Cardiac muscle cell (in vitro differentiated cells and primary cell): ENCODE data around the gene PSMC5. TPM values are rescaled to one million over a fixed set of nuclear protein-coding genes. Genes with fewer than 3 reads are reported as not detected.

Source experiments
- DNase-seq, 2 donors: peaks; one replicate each; pipeline versions ENCODE4 v3.0.0 to v3.0.0-alpha.2; 2010 to 2017; ENCODE audit warnings: low read depth in 1 of 2, low spot score in 1 of 2
- H3K27ac ChIP-seq: fragments of 200-600 bp; sonication (generic); 2 replicates; pipeline ENCODE4 v1.5.1; 2016
- H3K27me3 ChIP-seq: fragments of 200-600 bp; sonication (generic); 2 replicates; pipeline ENCODE4 v1.6.0; 2016; ENCODE audit warnings: control low read depth
- H3K36me3 ChIP-seq: fragments of 200-600 bp; sonication (generic); 2 replicates; pipeline ENCODE4 v1.5.1; 2016; ENCODE audit warnings: control low read depth
- H3K4me1 ChIP-seq: fragments of 200-600 bp; sonication (generic); 2 replicates; pipeline ENCODE4 v1.8.1; 2017; ENCODE audit warnings: low read depth, mild to moderate bottlenecking, mixed run types
- H3K4me3 ChIP-seq: fragments of 200-600 bp; sonication (generic); 2 replicates; pipeline ENCODE4 v1.5.1; 2016; ENCODE audit warnings: mild to moderate bottlenecking
- H3K9me3 ChIP-seq: fragments of 200-600 bp; sonication (generic); 2 replicates; pipeline ENCODE4 v1.5.1; 2017; ENCODE audit warnings: low read depth, mild to moderate bottlenecking, control low read depth
- CTCF ChIP-seq: IDR thresholded peaks from 2 replicates; pipeline ENCODE4 v1.5.1; 2012; ENCODE audit warnings: low read depth, mild to moderate bottlenecking, low read length
- polyA plus RNA-seq: library from polyadenylated mRNA; unstranded; fragments of >200 nt; fragmentation: Nextera tagmentation; extraction: Ambion mirVana; gene quantifications from 2 replicates; pipeline ENCODE4 v1.2.1, GENCODE V29; 2016
- total RNA-seq: library from RNA; depleted of rRNA; stranded (reverse); fragments of >200 nt; gene quantifications from 2 replicates; pipeline ENCODE4 v1.2.3, GENCODE V29; 2016

PSMC5 gene
- total and polyA plus RNA-seq, 2 experiments from 2014 or later, result 42.7 to 230 TPM

- Histone ChIP-seq H3K9me3 (no peaks in the 10 kb centered on the region), H3K4me3 (no peak overlapping the region), H3K36me3 (peaks cover 40% of the 10 kb centered on the region), H3K27ac (no peak overlapping the region), H3K27me3 (no peaks in the 10 kb centered on the region), H3K4me1 (peaks cover 8% of the 10 kb centered on the region)
- TF ChIP-seq CTCF, result no peak
- no peak for DNase-seq
Observed at GRCh38 chr17:63828936-63829335, 1.7 kb downstream of the PSMC5 start.

- Histone ChIP-seq H3K4me3 (no peak overlapping the region), H3K36me3 (peaks cover 35% of the 10 kb centered on the region), H3K27ac (no peak overlapping the region), H3K27me3 (no peaks in the 10 kb centered on the region), H3K4me1 (peaks cover 8% of the 10 kb centered on the region), H3K9me3 (no peaks in the 10 kb centered on the region)
- no peak for TF ChIP-seq CTCF
- no peak for DNase-seq
Observed at GRCh38 chr17:63830278-63830677, 3.0 kb downstream of the PSMC5 start.

- Histone ChIP-seq H3K36me3 (peaks cover 35% of the 10 kb centered on the region), H3K9me3 (no peaks in the 10 kb centered on the region), H3K27me3 (no peaks in the 10 kb centered on the region), H3K4me3 (no peak overlapping the region), H3K4me1 (peaks cover 5% of the 10 kb centered on the region), H3K27ac (no peak overlapping the region)
- TF ChIP-seq CTCF, result no peak
- DNase-seq, result no peak
Observed at GRCh38 chr17:63830904-63831491, 3.8 kb downstream of the PSMC5 start.

GRCh38 chr17:63831505-63831904 lies 4.3 kb downstream of the PSMC5 start:
- Histone ChIP-seq H3K4me1 (peaks cover 5% of the 10 kb centered on the region), H3K27me3 (no peaks in the 10 kb centered on the region), H3K4me3 (no peak overlapping the region), H3K27ac (peak overlapping the region; percentile 14), H3K36me3 (peaks cover 38% of the 10 kb centered on the region), H3K9me3 (no peaks in the 10 kb centered on the region)
- no peak for TF ChIP-seq CTCF
- DNase-seq, result no peak

GRCh38 chr17:63832014-63832413 lies 4.8 kb downstream of the PSMC5 start:
- no peak for DNase-seq
- no peaks in the 10 kb centered on the region for H3K27me3 ChIP-seq
- H3K4me3 ChIP-seq, result no peak overlapping the region
- H3K36me3 ChIP-seq, result peaks cover 38% of the 10 kb centered on the region
- no peaks in the 10 kb centered on the region for H3K9me3 ChIP-seq
- H3K4me1 ChIP-seq, result peaks cover 5% of the 10 kb centered on the region
- TF ChIP-seq CTCF, result no peak
- H3K27ac ChIP-seq, result peak overlapping the region; percentile 14
